ENCODE measurements around the gene PRKCE.

Gene PRKCE

DNA sequence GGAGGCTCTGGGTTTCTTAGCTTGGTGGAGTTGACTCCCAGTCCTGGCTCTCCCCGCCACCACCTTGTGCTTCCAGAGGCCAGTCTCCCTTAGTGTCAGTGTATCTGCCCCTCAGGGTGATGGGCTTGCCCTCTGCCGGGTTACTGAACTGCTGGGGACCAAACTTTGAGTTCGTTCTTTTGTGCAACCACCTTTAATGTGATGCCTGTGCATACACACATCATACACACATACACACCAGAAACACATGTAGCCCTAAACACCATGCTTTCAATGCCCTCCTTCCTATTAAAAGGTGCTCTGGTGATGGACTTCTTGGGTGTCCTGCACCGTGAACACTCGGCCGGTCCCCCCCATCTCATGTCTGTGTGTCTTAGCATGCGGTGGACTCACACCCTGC lies 330.6 kb downstream of the PRKCE start:
- no peak for DNase-seq (ENCODE audit: low read depth)
- H3K4me3 ChIP-seq (ENCODE audit: low read length) = no peak overlapping the region
- TF ChIP-seq, protein P1, sequence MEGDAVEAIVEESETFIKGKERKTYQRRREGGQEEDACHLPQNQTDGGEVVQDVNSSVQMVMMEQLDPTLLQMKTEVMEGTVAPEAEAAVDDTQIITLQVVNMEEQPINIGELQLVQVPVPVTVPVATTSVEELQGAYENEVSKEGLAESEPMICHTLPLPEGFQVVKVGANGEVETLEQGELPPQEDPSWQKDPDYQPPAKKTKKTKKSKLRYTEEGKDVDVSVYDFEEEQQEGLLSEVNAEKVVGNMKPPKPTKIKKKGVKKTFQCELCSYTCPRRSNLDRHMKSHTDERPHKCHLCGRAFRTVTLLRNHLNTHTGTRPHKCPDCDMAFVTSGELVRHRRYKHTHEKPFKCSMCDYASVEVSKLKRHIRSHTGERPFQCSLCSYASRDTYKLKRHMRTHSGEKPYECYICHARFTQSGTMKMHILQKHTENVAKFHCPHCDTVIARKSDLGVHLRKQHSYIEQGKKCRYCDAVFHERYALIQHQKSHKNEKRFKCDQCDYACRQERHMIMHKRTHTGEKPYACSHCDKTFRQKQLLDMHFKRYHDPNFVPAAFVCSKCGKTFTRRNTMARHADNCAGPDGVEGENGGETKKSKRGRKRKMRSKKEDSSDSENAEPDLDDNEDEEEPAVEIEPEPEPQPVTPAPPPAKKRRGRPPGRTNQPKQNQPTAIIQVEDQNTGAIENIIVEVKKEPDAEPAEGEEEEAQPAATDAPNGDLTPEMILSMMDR (IDR thresholded peaks at IDR 0.05; ENCODE audit: insufficient read depth, low read depth, low read length, missing control alignments) = no peak

DNA sequence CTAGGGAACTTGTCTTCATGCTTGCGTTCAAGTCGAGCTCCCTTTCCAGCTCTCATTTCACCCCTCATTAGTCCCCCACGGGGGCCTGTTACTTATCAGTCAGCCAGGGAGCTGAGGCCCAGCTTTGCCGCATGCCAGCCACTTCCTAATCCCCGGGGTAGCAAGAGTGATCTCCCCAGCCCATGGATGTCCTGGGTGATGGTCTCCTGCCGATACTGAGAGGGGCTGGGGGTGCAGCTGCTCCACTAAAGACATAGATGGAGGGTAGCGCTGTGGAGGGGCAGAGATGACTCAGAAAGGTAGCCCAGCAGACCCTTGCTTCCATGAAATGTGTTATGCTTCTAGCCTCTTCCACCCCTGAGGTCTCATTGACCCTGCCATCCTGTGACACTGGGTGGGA lies 331.7 kb downstream of the PRKCE start:
- TF ChIP-seq, protein P1 (IDR thresholded peaks at IDR 0.05; ENCODE audit: insufficient read depth, low read depth, low read length, missing control alignments) = no peak
- no peak for DNase-seq (ENCODE audit: low read depth)
- H3K4me3 ChIP-seq (ENCODE audit: low read length) = no peak overlapping the region

DNA sequence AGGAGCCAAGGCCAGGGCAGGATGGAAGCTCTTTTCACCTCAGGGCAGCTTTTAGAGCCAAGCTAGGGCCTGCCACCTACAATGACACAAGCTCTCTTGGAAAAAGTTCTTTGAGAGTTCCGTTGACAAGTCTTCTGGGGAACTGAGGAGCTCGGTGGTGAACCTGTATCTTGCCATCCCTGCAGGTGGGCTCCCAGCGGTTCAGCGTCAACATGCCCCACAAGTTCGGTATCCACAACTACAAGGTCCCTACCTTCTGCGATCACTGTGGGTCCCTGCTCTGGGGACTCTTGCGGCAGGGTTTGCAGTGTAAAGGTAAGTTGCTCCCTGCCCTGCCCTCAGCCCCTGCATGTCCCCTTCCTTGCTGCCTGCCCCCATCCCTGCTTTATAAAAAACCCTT lies 332.9 kb downstream of the PRKCE start:
- H3K4me3 ChIP-seq (ENCODE audit: low read length) = no peak overlapping the region
- TF ChIP-seq, protein P1 (IDR thresholded peaks at IDR 0.05; ENCODE audit: insufficient read depth, low read depth, low read length, missing control alignments) = no peak
- DNase-seq (ENCODE audit: low read depth) = no peak

DNA sequence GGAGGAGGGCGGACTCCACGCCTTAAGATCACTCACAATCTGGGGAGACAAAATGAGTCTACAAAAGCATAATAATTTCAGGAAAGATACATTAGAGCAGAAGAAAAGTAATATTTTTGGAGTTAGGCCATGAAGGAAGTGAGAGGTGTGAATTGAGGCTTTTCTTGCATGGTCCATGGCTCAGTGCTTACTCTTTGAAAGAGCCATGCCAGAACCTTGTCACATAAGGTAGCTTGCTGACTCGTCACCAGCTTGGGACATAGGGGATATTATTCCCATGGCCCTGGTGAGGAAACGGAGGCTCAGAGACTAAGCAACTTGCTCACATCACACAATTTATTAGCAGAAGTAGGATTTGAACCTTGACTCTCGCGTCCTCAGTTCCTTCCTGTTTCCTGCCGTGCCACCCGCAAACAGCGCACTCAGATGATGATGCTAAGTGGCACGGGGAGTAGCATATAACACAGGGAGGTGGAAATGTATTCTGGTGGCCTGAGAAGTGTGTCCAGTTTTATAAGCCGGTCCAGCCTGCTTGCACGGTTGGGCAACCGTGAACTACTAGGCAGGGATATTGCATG lies 333.5 kb downstream of the PRKCE start:
- TF ChIP-seq, protein P1 (IDR thresholded peaks at IDR 0.05; ENCODE audit: insufficient read depth, low read depth, low read length, missing control alignments) = no peak
- DNase-seq (ENCODE audit: low read depth) = no peak
- H3K4me3 ChIP-seq (ENCODE audit: low read length) = no peak overlapping the region

DNA sequence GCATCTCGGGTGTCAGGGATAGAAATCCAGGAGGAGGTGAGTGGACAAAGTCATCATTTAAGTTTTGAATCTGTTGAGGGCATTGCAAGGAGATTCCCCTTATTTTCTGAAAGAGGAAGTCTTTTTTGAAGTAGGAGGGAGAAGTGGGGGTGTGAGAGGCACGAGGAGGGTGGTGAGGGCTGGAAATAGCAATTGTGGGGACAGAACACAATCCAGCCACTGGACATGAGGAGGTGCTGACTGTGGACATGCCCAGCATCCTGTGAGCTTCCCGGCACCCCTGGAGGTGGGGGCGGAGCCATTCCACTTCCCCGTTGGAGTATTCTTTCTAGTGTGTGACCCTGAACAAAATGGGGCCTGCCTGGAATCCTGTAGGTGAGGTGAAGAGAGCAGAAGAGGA lies 335.0 kb downstream of the PRKCE start:
- TF ChIP-seq, protein P1 (IDR thresholded peaks at IDR 0.05; ENCODE audit: insufficient read depth, low read depth, low read length, missing control alignments) = no peak
- DNase-seq (ENCODE audit: low read depth) = no peak
- no peak overlapping the region for H3K4me3 ChIP-seq (ENCODE audit: low read length)

DNA sequence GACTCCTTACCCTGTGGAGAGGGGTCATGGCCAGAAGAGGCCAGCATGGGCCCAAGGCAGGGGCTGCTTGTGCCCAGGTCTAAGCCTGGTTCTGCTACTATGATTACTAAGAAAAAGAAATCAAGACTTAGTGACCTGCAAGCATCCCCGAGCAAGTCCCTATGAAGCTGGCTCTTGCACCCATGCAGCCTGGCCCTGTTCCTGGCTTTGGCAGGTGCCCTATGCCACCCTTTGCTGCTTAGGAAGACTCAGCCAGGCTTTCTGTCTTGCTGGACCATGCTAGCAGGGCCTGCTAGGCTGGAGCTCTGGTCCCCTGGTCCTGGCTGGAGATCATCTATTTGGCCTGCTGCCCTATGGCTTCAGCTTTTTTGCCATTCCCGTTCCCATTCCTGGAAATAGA lies 336.4 kb downstream of the PRKCE start:
- TF ChIP-seq, protein P1 (IDR thresholded peaks at IDR 0.05; ENCODE audit: insufficient read depth, low read depth, low read length, missing control alignments) = no peak
- no peak for DNase-seq (ENCODE audit: low read depth)
- H3K4me3 ChIP-seq (ENCODE audit: low read length) = no peak overlapping the region

DNA sequence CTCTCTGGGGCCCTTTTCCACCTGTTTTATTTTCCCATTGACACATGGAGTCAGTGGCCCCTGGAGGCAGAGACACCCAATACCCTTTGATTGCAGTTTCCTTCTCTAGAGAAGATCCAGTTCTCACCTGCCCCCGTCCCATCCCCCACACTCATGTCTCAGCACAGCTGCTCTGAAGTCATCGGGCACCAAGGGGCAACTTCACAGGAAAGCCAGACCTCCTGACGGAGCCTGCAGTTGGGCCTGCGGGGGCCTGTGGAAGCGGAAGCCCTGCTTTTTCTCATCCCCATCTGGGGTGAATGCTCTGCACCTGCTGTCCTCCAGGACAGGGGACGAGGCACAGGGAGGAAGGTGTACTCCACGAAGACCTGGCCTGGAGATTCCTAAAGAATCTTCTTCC lies 337.4 kb downstream of the PRKCE start:
- TF ChIP-seq, protein P1 (IDR thresholded peaks at IDR 0.05; ENCODE audit: insufficient read depth, low read depth, low read length, missing control alignments) = no peak
- DNase-seq (ENCODE audit: low read depth) = no peak
- no peak overlapping the region for H3K4me3 ChIP-seq (ENCODE audit: low read length)
